Uterus (tissue), 4 donors: ENCODE data around the gene MRM1. TPM values are rescaled to one million over a fixed set of nuclear protein-coding genes. Genes with fewer than 3 reads are reported as not detected.

Source experiments
- DNase-seq, 2 donors: peaks; one replicate each; pipeline ENCODE4 v3.0.0-alpha.2; 2019 to 2020
- H3K27ac ChIP-seq, 2 donors: fragments of 200-600 bp; sonication (generic); 1 replicate in 1 of 2; 2 replicates in 1 of 2; pipeline ENCODE4 v1.5.1; 2016 to 2018
- H3K27me3 ChIP-seq, 2 donors: fragments of 200-600 bp; sonication (generic); one replicate each; pipeline ENCODE4 v1.5.1; 2018 to 2019; ENCODE audit warnings: control low read depth in 1 of 2
- H3K36me3 ChIP-seq, 2 donors: fragments of 200-600 bp; sonication (generic); one replicate each; pipeline ENCODE4 v1.5.1; 2019; ENCODE audit warnings: control low read depth in 1 of 2
- H3K4me1 ChIP-seq, 2 donors: fragments of 200-600 bp; sonication (generic); one replicate each; pipeline ENCODE4 v1.5.1; 2018 to 2019; ENCODE audit warnings: control low read depth in 1 of 2
- H3K4me3 ChIP-seq, 2 donors: fragments of 200-600 bp; sonication (generic); 1 replicate in 1 of 2; 2 replicates in 1 of 2; pipeline ENCODE4 v1.5.1; 2018 to 2019; ENCODE audit warnings: mild to moderate bottlenecking in 1 of 2
- H3K9me3 ChIP-seq, 2 donors: fragments of 200-600 bp; sonication (generic); one replicate each; pipeline ENCODE4 v1.5.1; 2019; ENCODE audit warnings: control low read depth in 1 of 2
- CTCF ChIP-seq, 4 experiments: fragments of 200-600 bp in 2 of 4; fragments of 450-650 bp in 2 of 4; sonication (generic) in 2 of 4; IDR thresholded peaks; one replicate each; pipeline ENCODE4 v1.5.1; 2016 to 2019; ENCODE audit warnings: antibody characterized with exemption in 4 of 4, mild to moderate bottlenecking in 2 of 4, moderate library complexity in 1 of 4
- POLR2A ChIP-seq, 2 donors: fragments of 450-650 bp; IDR thresholded peaks; one replicate each; pipeline ENCODE4 v1.6.1; 2016; ENCODE audit warnings: antibody characterized with exemption in 2 of 2, mild to moderate bottlenecking in 1 of 2, moderate library complexity in 1 of 2
- intact Hi-C: fragments of 100-400 bp; cut with DNase I; formaldehyde crosslinking; loops from one replicate; pipeline ENCODE4 v1.15.1; 2023; ENCODE audit warnings: low total_unique reads
- total RNA-seq, 4 donors: library from RNA; depleted of rRNA in 3 of 4; stranded (reverse); fragments of >200 nt in 3 of 4; gene quantifications; one replicate each; pipeline versions ENCODE4 v1.1.0 to v1.2.4, GENCODE V29; 2014 to 2023
- donor health status: DM: yes; HTN: yes; CAD: no.

The MRM1 gene
- total RNA-seq, 4 donors from 2014 or later = 3.7 to 8.5 (median 4.6) TPM; not detected in 1

DNA sequence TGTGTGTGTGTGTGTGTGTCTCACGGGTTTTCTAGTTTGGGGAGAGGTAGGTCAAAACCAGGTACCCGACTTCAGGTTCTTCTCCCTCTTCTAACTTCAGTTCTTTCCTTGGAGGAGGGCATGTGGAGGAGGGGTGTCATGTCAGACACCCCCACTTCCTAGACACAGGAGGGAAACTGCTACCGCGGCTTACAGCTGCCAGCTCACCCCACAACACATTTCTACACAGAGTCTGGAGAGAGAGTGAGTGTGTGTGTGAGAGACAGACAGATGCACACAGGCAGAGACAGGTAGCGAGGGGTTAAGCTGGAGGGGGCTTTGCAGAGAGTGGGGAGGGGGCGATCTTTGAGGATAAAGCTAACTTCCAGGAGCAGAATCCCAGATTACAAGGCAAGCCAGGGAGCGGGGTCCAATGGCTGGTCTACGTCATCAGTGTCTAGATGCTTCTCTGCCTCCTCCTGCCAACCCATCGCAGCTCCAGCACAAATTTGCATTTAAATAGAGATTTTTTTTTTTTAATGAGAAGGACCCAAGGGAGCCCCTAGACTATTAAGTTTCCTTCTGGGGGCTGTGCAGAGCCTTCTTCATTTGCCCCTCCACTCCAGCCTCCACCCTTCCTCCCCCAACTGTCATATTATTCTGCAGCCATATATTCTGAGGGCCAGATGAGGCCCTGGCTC lies 48.9 kb downstream of the MRM1 start:
- no peaks in the 10 kb centered on the region for H3K9me3 ChIP-seq
- H3K27me3 ChIP-seq = no peaks in the 10 kb centered on the region
- H3K4me3 ChIP-seq = no peak overlapping the region
- TF ChIP-seq POLR2A (IDR thresholded peaks at IDR 0.05) = no peak
- TF ChIP-seq CTCF (IDR thresholded peaks at IDR 0.05) = no peak
- no peak for DNase-seq
- intact Hi-C loops = no loop called here
- H3K36me3 ChIP-seq = no peaks in the 10 kb centered on the region
- no peak overlapping the region for H3K27ac ChIP-seq
- no peaks in the 10 kb centered on the region for H3K4me1 ChIP-seq

DNA sequence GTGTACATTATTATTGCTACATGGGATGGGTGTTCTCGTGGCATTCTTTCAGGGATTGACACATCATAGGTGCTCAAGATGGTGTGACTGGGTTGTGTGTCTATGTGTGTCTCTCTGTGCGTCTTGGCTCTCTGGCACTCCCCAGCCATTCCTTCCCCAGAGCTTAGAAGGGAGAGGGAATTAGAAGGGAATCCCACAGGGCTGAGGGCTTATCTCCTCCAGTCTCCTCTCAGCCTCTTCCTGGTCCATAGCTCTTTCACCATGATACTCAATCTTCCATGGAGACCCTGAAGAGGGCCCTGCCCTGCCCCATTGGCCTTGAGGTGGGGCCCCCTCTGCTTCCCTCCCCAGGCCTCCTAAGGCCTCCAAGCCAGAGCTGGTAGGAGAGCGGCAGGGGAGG lies 52.0 kb downstream of the MRM1 start:
- intact Hi-C loops = no loop called here
- peaks cover 0 to 5% of the 10 kb centered on the region in 2 donors for H3K27me3 ChIP-seq
- H3K36me3 ChIP-seq = no peaks in the 10 kb centered on the region
- H3K27ac ChIP-seq = no peak overlapping the region
- no peak for DNase-seq
- TF ChIP-seq POLR2A (IDR thresholded peaks at IDR 0.05) (no peak), CTCF (IDR thresholded peaks at IDR 0.05) (no peak)
- H3K4me3 ChIP-seq = no peak overlapping the region
- peaks cover 0 to 7% of the 10 kb centered on the region in 2 donors for H3K4me1 ChIP-seq
- no peaks in the 10 kb centered on the region for H3K9me3 ChIP-seq

DNA sequence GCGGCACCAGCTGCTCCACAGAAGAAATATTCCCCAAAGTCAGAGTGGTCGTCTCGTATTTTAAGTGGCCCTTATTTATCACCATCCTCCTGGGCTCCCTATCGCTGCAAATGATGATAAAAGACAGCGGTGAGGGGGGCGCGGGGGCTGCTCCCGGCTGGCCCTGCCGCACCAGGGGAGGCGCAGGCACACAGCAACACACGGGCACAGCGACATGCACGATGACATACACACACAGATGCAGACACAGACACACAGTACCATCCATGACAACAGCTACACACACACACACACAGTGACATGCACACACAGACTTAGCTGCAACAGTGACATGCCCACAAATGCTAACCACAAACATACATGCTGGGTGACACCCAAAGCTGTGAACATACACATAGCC lies 52.5 kb downstream of the MRM1 start:
- no peaks in the 10 kb centered on the region for H3K9me3 ChIP-seq
- no peak overlapping the region for H3K27ac ChIP-seq
- no peak for DNase-seq
- H3K36me3 ChIP-seq = no peaks in the 10 kb centered on the region
- TF ChIP-seq POLR2A (IDR thresholded peaks at IDR 0.05) = no peak
- TF ChIP-seq CTCF (IDR thresholded peaks at IDR 0.05) = no peak
- intact Hi-C loops = no loop called here
- H3K4me1 ChIP-seq = peaks cover 0 to 7% of the 10 kb centered on the region in 2 donors
- peaks cover 0 to 5% of the 10 kb centered on the region in 2 donors for H3K27me3 ChIP-seq
- H3K4me3 ChIP-seq = no peak overlapping the region

- Histone ChIP-seq H3K27ac (no peak overlapping the region), H3K27me3 (peaks cover 0 to 5% of the 10 kb centered on the region in 2 donors), H3K36me3 (no peaks in the 10 kb centered on the region), H3K4me1 (peaks cover 0 to 7% of the 10 kb centered on the region in 2 donors), H3K4me3 (no peak overlapping the region), H3K9me3 (no peaks in the 10 kb centered on the region)
- intact Hi-C loops = no loop called here
- TF ChIP-seq CTCF (IDR thresholded peaks at IDR 0.05) (no peak), POLR2A (IDR thresholded peaks at IDR 0.05) (no peak)
- DNase-seq = no peak
Measured at GRCh38 chr17:36655726-36656125, 54.3 kb downstream of the MRM1 start.

DNA sequence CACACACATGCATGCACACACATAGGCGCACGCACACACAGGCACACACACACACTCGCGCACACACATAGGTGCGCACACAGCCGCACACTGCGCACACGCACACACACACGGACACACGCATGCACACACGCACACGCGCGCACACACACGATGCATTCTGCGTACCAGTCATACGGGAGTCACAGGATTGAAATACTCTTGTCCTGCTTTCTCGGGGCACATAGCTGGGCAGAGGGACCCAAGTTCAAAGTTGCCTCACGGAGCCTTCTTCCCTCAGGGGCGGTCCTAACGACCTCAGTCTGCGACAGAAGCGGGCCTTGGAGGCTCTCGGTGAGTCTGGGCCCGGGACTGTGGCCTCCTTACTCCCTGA lies 56.0 kb downstream of the MRM1 start:
- intact Hi-C loops = no loop called here
- H3K27me3 ChIP-seq = peaks cover 0 to 5% of the 10 kb centered on the region in 2 donors
- no peak for DNase-seq
- no peaks in the 10 kb centered on the region for H3K9me3 ChIP-seq
- peaks cover 0 to 7% of the 10 kb centered on the region in 2 donors for H3K4me1 ChIP-seq
- peak overlapping the region in 1 of 2 donors; percentile 17 for H3K4me3 ChIP-seq
- H3K27ac ChIP-seq = no peak overlapping the region
- no peak for TF ChIP-seq POLR2A (IDR thresholded peaks at IDR 0.05)
- no peak for TF ChIP-seq CTCF (IDR thresholded peaks at IDR 0.05)
- no peaks in the 10 kb centered on the region for H3K36me3 ChIP-seq
